Nucleus accumbens (tissue), 56 donors: ENCODE data around the gene MORC3.
"Not testable (repeated sequence)": the region's sequence is repeated elsewhere in the genome, so short reads cannot be mapped to it uniquely, and the experiment has no call there.

ENCODE experiments used
- DNase-seq, 56 donors: peaks; one replicate each; lab custom pipeline; 2025; lab: John Stamatoyannopoulos, UW

MORC3 gene

DNA sequence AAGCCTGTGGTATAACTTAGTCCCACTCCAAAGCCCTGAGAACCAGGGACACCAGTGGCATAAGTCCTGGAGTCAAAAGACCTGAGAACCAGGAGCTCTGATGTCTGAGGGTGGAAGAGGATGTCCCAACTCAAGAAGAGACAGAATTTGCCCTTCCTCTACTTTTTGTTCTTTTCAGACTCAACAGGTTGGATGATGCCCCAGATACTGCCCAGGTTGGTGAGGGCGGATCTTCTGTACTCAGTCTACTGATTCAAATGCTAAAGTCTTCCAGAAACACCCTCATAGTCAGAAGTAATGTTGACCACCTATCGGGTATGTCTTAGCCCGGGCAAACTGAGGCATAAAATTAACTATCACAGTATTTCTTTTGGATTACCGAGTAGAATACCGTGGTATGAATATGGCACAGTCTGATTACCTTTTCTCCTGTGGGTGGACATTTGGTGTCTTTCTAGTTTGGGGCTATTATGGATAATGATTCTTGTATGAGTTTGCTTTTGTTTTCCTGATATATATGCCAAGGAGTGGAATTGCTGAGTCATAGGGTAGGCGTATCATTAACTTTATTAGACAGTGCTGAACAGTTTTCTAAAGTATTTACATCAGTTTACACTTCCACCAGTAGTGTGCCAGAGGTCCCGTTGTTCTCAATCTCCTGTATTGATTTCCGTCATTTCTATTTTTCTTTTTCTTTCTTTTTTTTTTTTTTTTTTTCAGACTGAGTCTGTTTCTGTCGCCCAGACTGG, 62.0 kb downstream of the MORC3 start:
- DNase-seq, result no peak

DNA sequence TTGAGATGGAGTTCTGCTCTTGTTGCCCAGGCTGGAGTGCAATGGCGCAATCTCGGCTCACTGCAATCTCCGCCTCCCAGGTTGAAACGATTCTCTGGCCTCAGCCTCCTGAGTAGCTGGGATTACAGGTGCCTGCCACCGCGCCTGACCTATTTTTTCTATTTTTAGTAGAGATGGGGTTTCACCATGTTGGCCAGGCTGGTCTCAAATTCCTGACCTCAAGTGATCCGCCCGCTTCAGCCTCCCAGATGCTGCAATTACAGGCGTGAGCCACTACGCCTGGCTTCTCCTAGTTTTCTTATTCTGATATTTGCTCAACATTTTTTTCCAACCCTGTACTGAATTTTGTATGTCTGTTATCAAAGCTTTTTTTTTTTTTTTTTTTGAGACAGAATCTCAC, 62.7 kb downstream of the MORC3 start:
- not testable (repeated sequence) for DNase-seq

DNA sequence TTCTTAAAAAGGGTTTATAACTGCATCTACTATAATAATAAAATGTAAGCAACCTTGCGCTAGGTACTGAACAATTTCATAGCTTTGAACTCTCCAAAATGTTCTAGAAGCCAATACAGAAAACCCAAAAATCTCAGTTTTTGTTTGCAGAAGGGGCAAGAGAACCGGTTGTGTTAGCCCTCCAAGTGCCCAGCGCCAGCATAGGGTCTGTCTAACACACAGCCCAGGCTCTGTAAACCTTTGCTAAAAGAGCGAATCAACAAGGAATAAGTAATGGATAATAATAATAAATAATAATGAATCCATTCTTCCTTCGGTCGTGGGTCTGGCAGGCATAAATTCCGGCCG, 64.9 kb downstream of the MORC3 start:
- no peak for DNase-seq

DNA sequence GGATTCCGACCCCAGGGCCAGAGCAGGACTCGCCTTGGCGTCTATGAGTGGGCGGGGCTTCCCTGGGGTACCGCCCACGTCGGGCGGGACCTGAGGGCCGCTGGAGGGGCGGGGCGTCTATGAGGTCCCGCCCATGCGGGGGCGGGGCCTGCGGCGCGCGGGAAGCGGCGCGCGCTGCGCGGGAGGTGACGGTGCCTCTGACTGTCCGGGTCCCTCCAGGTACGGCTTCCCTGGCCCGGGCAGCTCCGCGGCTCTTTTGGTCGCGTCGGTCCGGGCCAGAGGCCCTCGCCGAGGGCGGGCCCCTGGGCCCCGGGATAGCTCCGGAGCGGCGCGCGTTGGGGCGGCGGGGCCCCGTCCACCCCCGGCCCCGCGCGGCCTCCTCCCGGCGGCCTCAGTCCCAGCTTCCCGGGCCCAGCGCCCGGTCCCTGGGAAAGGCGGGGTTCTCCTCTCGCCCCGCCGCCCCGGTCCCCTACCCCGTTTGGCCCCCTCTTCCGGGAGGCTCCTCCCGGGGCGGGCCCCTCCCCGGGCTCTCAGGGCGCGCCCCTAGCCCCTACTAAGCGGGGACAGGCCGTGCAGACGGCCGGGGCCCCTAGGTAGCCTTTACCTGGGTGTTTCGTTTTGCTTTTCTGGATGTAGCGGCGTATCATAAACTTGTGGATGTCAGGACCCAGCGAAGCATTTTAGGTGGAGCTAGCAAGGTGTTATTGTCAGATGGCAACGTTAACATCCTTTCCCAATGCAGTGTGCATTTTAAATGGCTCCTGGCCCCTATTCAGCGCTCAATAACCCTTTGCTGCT, 65.4 kb downstream of the MORC3 start, which contains the start of gene CHAF1B:
TSS of gene CHAF1B (plus strand) at position 160 of the 798 bp plus-strand sequence. CDS start 745 bp downstream, outside the sequence.
- DNase-seq, result peak in 48 of 56 donors; percentile 6 to 80 (median 48)

DNA sequence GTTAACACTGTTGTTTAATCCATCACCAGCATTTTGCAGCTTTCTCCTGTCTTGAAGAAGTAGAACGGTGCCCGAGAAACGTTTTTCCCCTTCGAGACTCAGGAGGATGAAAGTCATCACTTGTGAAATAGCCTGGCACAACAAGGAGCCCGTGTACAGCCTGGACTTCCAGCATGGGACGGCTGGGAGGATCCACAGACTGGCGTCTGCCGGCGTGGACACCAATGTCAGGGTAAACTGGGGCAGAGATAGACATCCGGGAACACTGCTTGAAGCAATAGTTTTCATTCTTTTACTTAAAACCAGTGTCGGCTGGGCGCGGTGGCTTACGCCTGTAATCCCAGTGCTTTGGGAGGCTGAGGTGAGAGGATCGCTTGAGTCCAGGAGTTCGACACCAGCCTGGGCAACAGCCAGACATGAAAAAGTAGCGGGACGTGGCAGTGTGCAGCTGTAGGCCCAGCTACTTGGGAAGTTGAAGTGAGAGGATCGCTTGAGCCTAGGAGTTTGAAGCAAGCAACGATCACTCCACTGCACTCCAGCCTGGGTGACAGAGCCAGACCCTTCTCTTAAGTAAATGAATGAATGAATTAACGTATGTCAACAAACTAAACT, 66.1 kb downstream of the MORC3 start:
- DNase-seq, result no peak

DNA sequence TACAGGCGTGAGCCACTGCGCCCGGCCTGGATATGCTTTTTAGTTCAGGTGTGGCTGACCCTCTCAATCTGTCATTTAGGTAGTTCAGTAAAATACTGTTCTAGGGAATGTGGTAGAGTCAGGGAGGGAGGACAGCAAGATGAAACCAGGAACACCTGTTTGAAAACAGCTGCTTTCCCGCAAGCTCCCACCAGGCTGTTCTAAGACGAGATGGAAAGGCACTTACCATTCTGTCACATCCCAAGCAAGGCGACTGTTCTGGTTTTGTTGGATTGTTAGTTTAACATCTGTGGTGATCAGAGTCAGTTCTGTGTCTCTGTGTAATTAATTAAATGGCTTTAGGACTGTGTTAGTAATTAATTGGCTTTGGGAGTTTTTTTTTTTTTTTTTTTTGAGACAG, 68.1 kb downstream of the MORC3 start:
- no peak for DNase-seq

DNA sequence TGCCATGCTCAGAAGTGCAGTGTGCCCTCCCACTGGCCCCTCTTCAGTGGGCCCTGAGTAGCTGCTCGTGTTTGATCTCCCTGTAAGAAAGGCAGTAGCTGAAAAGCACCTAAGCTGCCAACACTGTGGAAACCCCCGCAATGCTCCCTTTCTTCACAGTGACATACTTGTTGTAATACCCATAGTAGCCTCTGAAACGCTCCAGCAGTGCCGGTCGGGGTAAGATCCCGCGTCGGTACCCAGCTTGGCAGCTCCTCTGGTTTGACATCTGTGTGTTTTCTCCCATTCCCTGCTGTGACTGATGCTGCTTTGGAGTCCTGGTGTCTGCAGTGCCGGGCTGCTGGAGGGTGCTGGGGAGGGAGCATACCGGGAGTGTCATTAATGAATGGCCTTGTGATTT, 68.8 kb downstream of the MORC3 start:
- peak in 20 of 56 donors; percentile 4 to 39 (median 13) for DNase-seq

DNA sequence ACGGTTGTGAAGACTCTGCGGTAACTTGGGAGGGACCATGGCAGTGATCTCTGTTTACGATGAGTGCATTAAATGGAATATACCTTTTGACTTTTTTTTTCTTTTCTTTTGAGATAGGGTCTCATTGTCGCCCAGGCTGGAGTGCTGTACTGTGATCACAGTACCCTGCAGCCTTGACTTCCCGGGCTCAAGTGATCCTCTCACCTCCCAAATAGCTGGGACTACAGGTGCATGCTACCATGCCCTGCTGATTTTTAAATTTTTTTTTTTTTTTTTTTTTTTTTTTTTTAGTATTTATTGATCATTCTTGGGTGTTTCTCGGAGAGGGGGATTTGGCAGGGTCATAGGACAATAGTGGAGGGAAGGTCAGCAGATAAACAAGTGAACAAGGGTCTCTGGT, 71.7 kb downstream of the MORC3 start:
- DNase-seq, result not testable (repeated sequence)

DNA sequence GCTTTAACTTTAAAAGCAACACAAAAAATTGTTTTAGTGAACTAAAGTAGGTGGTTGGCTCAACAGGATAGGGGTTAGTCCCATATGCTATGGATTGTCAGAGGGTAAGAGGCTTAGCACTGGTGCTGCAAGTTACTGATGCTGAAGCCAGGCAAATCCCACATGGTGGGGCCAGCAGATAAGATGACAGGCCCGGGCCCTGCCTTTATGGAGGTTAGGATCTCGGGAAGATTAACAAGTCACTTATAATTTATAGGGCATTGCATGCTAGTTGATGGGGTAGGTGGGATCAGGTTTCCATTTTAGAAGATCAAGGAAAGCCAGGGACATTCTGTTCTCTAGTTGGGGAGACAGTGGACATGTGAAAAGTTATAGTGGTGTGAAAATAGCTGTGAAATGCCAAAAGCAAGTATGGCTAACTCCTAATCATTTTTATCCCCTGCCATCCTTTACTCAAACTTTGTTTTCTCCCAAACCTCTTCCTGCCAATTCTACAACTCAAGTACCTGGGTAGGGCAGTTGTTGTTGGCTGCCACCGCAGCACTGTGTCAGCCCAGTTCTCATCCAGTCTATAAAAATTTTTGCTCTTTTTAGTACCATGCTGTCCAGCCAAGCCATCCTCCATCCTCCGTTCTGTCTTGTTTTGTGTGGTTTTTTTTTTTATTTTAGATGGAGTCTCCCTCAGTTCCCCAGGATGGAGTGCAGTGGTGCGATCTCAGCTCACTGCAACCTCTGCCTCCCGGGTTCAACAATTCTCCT, 75.5 kb downstream of the MORC3 start:
- DNase-seq, result no peak

DNA sequence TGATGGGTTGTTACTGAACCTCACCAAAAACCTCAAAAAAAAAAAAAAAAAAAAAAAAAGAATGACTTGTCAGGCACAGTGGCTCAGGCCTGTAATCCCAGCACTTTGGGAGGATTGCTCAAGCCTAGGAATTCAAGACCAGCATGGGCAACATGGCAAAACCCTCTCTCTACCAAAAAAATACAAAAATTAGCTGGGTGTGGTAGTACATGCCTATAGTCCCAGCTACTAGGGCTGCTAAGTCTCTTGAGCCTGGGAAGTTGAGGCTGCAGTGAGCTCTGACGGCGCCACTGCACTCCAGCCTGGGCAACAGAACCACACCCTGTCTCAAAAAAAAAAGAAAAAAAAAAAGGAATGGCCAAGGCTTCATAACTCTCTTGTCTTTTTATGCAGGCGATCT, 76.3 kb downstream of the MORC3 start:
- DNase-seq, result no peak

DNA sequence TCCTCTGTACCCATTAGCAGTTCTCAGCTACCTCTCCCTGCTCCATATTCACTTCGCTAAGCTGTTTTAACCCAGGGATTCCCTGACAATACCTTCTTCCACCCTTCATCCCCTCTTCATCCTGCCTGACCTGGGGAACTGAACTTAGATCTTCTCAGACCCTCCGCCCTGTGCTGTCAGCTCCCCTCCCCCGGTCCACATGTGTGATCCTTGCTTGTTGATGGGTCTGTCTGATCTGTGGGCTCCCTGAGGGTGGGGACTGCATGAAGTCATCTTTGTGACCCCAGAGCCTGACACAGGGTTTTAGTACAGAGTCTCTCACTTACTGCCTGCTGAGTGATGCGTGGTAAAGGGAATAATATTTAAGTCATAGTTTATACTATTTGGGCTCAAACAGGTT, 77.0 kb downstream of the MORC3 start:
- no peak for DNase-seq

DNA sequence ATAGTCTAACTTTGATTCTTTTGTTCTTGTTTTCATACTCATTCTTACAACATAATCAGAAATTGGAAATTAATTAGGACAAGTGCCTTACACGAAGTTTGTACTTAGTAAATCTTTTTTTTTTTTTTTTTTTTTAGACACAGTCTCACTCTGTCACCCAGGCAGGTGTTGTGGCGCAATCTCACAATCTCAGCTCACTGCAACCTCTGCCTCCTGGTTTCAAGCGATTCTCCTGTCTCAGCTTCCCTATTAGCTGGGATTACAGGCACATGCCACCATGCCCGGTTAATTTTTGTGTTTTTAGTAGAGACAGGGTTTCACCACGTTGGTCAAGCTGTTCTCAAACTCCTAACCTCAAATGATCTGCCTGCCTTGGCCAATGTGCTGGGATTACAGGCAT, 77.6 kb downstream of the MORC3 start:
- DNase-seq, result no peak

DNA sequence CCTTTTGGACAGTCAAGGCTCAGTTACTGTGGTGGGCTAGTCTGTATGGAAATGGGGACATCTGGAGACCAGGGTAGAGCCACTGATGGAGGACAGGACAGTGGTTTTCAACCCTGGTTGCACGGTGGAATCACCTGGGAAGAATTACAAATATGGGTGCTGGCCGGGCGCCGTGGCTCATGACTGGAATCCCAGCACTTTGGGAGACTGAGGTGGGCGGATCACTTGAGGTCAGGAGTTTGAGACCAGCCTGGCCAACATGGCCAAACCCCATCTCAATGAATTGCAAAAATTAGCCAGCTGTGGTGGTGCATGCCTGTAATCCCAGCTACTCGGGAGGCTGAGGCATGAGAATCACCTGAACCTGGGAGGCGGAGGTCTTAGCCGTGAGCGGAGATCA, 79.7 kb downstream of the MORC3 start:
- not testable (repeated sequence) for DNase-seq

DNA sequence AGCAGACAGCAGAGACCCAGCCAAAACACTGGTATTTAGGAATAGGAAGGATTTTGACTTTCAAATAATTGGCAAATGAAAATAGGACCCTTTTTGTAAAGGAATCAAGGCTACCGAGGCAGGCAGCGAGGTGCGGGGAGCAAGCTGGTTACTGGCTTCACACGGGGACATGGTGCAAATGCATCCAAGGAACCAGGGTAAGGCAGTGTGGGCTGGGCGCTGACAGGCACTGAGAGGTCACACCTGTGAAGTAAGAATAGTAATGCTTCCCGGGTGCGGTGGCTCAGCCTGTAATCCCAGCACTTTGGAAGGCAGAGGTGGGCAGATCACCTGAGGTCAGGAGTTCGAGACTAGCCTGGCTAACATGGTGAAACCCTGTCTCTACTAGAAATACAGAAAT, 80.7 kb downstream of the MORC3 start:
- DNase-seq, result no peak

DNA sequence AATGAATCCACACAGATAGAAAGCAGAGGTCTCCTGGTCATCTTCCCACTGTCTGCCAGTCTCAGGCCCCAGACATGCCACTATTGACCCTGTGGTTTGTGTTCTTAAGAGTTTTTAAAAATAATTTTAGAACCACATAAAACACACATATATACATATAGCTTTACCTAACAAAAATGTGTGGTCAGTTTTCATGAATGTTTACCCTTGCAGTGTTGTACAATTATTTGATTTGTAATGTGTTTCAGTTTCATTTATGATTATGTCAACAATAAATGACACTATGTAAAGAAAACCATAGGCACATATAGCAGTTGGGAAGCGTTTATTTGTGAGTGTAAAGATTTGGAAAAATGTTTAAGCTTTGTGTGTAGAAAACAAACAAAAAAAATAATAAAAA, 82.3 kb downstream of the MORC3 start:
- no peak for DNase-seq

DNA sequence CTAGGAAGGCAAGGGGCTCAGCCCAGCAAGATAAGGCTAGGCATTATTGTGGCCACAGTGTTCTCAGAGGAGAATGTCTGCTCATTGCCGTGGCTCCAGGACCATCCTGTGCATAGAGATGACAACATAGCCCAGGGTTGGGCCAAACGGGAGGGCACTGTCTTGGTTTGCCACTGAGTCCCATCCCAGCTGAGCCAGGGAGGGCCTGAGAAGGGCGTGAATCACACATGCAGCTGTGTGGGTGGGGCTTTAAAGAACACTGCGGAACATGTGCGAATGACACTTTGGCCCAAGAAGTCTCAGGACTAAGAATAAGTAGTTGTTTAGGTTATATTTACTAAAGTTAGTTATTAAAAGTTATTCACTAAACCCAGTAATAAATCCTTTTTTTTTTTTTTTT, 83.7 kb downstream of the MORC3 start:
- DNase-seq, result no peak

DNA sequence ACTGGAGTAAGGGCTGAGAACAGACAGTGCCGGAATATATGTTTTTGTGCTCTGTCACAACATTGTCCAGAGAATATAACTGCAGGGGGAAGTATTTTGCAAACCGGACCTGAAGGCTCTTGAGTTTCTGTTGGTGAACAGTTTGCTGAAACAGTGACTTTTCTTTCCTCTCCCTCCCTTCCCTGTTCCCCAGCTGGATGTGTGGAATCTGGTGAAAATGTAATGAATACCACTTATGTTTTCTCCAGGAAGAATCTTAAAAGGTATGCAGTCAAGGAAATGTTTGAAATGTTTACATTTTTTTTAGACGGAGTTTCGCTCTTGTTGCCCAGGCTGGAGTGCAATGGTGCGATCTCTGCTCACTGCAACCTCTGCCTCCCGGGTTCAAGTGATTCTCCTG, 88.6 kb downstream of the MORC3 start:
- no peak for DNase-seq

DNA sequence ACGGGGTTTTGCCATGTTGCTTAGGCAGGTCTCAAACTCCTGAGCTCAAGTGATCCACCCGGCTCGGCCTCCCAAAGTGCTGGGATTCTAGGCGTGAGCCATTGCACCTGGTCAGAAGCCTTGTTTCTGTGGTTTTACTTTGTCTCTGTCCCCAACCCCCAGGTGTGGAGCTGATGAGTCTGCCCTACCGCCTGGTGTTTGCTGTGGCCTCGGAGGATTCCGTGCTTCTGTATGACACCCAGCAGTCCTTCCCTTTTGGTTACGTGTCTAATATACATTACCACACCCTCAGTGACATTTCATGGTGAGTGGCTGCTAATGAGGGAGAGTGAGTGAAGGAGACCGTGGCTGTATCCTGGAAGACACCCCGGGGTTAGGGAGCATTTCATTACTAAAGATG, 91.3 kb downstream of the MORC3 start:
- DNase-seq, result no peak

DNA sequence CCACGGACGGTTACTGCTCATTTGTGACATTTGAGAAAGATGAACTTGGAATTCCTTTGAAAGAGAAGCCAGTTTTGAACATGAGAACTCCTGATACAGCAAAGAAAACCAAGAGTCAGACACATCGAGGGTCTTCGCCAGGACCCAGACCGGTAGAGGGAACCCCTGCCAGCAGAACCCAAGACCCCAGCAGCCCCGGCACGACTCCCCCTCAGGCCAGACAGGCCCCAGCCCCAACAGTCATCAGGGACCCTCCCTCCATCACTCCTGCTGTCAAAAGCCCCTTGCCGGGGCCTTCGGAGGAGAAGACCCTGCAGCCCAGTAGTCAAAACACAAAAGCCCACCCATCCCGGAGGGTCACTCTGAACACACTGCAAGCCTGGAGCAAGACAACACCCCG, 92.9 kb downstream of the MORC3 start:
- no peak for DNase-seq

DNA sequence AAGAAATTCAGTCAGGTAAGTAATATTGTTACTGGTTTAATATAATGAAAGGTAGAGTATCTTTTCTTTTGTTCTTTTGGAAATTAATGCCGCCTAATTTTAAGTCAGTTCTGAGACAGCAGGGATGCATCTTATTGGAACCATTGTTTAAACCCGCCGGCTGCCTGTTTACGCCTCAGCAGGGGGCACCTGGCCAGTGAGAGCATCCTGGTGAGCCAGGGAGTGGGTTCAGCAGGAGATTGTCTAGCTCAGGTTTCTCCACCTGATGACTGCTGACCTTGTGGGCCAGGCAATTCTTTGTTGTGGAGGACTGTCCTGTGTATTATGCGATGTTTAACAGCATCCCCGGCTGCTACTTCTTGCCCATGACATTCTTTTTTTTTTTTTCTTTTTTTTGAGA, 95.4 kb downstream of the MORC3 start:
- no peak for DNase-seq

DNA sequence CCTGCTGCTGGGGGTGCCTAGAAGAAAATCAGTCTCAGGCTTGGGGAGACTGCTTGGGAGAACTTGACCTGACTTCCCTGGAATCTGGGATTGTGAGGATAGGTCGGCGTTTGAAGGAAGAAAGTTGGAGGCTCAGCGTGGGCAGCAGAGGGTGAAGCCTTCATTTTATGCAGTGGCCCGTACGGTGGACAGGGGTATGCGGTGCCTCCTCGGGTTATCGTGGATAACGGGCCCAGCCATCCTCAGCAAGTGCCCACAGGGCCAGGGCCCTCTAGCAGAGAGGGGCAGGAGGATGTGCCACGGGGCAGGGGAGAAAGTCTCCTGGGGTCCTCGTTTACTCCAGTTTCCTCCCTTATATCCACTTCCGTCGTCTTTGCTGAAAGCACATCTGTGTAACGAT, 99.2 kb downstream of the MORC3 start:
- DNase-seq, result no peak
